ENCODE results near the gene RHBDL2. TPM values are rescaled to one million over a fixed set of nuclear protein-coding genes. Genes with fewer than 3 reads are reported as not detected.

Gene RHBDL2
- total and polyA plus RNA-seq, 9 of the 15 experiments (the other 6 are each of a cell fraction or from before 2014, with no cell fraction given) = not detected

DNA sequence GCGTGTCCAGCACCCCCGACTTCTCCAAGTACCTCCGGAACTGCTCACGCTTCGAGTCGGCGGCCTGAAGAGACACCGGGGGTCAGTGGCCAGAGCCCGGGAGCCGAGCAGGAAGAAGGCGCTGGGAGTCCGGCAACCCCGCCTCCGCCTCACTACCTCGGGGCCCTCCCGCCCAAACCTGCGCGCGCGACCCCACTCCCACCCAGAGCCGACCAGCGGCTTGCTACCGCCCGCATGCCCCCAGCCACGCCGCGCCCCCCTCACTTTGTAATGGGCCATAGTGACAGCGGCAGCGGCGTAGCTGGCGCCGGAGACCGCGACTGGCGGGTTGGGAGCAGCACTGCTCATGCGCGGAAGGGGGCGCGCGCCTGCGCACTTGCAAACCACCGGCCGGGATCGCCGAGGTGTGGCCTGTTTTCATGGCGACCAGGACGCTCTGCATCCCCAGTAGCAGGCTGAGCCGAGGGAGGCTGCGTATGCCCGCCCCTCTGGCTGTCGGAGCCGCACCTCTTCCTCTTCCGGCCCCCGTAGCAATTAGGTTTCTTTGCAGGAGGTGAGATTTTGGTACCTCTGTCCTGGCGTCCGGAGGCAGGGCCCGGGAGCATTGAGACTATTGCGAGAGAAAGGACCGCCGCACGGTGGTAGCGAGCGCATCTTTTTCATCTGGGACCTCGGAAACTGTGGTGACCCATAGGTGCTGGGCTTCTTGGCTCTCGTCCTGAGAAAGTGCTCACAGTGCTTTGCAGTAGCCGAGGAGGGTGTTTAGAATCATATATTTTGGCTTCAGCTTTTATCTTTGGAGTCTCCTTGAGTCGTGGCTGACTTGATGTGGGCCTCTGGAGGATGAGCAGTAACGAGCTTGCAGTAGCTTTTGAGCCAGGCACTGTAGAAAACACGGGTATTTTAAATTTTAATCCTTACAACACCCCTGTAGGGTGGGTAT is 68.3 kb downstream of the RHBDL2 start, which contains the start of gene MYCBP (continued):
- TF ChIP-seq CHD4 (IDR thresholded peaks at IDR 0.05; ENCODE audit: insufficient read depth, insufficient replicate concordance, low read depth, low read length, poor library complexity, severe bottlenecking) = no peak
- no peak for TF ChIP-seq HSF4 (CRISPR knock-in tag; IDR thresholded peaks at IDR 0.05; ENCODE audit: borderline replicate concordance)
- TF ChIP-seq, protein P1, sequence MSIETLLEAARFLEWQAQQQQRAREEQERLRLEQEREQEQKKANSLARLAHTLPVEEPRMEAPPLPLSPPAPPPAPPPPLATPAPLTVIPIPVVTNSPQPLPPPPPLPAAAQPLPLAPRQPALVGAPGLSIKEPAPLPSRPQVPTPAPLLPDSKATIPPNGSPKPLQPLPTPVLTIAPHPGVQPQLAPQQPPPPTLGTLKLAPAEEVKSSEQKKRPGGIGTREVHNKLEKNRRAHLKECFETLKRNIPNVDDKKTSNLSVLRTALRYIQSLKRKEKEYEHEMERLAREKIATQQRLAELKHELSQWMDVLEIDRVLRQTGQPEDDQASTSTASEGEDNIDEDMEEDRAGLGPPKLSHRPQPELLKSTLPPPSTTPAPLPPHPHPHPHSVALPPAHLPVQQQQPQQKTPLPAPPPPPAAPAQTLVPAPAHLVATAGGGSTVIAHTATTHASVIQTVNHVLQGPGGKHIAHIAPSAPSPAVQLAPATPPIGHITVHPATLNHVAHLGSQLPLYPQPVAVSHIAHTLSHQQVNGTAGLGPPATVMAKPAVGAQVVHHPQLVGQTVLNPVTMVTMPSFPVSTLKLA (conservative IDR thresholded peaks at IDR 0.05) = peak; percentile 83 to 93
- TF ChIP-seq ZBTB1 (CRISPR knock-in tag; IDR thresholded peaks at IDR 0.05; ENCODE audit: borderline replicate concordance, low read depth) = no peak; the same call in 1 of the 2 replicates
- TF ChIP-seq THRAP3 (IDR thresholded peaks at IDR 0.05; ENCODE audit: borderline replicate concordance) = no peak
- TF ChIP-seq, protein P2, sequence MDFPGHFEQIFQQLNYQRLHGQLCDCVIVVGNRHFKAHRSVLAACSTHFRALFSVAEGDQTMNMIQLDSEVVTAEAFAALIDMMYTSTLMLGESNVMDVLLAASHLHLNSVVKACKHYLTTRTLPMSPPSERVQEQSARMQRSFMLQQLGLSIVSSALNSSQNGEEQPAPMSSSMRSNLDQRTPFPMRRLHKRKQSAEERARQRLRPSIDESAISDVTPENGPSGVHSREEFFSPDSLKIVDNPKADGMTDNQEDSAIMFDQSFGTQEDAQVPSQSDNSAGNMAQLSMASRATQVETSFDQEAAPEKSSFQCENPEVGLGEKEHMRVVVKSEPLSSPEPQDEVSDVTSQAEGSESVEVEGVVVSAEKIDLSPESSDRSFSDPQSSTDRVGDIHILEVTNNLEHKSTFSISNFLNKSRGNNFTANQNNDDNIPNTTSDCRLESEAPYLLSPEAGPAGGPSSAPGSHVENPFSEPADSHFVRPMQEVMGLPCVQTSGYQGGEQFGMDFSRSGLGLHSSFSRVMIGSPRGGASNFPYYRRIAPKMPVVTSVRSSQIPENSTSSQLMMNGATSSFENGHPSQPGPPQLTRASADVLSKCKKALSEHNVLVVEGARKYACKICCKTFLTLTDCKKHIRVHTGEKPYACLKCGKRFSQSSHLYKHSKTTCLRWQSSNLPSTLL (IDR thresholded peaks at IDR 0.05) = no peak
- TF ChIP-seq, protein P3, sequence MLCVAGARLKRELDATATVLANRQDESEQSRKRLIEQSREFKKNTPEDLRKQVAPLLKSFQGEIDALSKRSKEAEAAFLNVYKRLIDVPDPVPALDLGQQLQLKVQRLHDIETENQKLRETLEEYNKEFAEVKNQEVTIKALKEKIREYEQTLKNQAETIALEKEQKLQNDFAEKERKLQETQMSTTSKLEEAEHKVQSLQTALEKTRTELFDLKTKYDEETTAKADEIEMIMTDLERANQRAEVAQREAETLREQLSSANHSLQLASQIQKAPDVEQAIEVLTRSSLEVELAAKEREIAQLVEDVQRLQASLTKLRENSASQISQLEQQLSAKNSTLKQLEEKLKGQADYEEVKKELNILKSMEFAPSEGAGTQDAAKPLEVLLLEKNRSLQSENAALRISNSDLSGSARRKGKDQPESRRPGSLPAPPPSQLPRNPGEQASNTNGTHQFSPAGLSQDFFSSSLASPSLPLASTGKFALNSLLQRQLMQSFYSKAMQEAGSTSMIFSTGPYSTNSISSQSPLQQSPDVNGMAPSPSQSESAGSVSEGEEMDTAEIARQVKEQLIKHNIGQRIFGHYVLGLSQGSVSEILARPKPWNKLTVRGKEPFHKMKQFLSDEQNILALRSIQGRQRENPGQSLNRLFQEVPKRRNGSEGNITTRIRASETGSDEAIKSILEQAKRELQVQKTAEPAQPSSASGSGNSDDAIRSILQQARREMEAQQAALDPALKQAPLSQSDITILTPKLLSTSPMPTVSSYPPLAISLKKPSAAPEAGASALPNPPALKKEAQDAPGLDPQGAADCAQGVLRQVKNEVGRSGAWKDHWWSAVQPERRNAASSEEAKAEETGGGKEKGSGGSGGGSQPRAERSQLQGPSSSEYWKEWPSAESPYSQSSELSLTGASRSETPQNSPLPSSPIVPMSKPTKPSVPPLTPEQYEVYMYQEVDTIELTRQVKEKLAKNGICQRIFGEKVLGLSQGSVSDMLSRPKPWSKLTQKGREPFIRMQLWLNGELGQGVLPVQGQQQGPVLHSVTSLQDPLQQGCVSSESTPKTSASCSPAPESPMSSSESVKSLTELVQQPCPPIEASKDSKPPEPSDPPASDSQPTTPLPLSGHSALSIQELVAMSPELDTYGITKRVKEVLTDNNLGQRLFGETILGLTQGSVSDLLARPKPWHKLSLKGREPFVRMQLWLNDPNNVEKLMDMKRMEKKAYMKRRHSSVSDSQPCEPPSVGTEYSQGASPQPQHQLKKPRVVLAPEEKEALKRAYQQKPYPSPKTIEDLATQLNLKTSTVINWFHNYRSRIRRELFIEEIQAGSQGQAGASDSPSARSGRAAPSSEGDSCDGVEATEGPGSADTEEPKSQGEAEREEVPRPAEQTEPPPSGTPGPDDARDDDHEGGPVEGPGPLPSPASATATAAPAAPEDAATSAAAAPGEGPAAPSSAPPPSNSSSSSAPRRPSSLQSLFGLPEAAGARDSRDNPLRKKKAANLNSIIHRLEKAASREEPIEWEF (CRISPR knock-in tag; IDR thresholded peaks at IDR 0.05) = no peak
- TF ChIP-seq MCM2 (IDR thresholded peaks at IDR 0.05; ENCODE audit: low read depth) = no peak
- no peak for TF ChIP-seq PTRF (tag; IDR thresholded peaks at IDR 0.05)
- no peak for TF ChIP-seq U2AF2 (optimal IDR thresholded peaks at IDR 0.05; ENCODE audit: low read depth, low read length)
- TF ChIP-seq NR2C2 (CRISPR knock-in tag; IDR thresholded peaks at IDR 0.05) = no peak
- no peak; the same call in 1 of the 2 replicates for TF ChIP-seq NR2C2 (tag; IDR thresholded peaks at IDR 0.05)
- 0 out of 2 replicates have a peak, but pooled peaks have one; percentile 21 for TF ChIP-seq TARDBP (IDR thresholded peaks at IDR 0.05)
- no peak for TF ChIP-seq ZNF174 (CRISPR knock-in tag; IDR thresholded peaks at IDR 0.05)
- TF ChIP-seq, protein P4, sequence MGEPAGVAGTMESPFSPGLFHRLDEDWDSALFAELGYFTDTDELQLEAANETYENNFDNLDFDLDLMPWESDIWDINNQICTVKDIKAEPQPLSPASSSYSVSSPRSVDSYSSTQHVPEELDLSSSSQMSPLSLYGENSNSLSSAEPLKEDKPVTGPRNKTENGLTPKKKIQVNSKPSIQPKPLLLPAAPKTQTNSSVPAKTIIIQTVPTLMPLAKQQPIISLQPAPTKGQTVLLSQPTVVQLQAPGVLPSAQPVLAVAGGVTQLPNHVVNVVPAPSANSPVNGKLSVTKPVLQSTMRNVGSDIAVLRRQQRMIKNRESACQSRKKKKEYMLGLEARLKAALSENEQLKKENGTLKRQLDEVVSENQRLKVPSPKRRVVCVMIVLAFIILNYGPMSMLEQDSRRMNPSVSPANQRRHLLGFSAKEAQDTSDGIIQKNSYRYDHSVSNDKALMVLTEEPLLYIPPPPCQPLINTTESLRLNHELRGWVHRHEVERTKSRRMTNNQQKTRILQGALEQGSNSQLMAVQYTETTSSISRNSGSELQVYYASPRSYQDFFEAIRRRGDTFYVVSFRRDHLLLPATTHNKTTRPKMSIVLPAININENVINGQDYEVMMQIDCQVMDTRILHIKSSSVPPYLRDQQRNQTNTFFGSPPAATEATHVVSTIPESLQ (CRISPR knock-in tag; IDR thresholded peaks at IDR 0.05) = peak; percentile 69; the same call in 1 of the 2 replicates
- TF ChIP-seq IRF2 (CRISPR knock-in tag; IDR thresholded peaks at IDR 0.05) = no peak

Measured in K562 (cell line).